EL (cell line): ENCODE data around the gene SPNS2.

Experiments used
- DNase-seq: peaks from one replicate; pipeline ENCODE4 v3.0.0-alpha.2; 2016

Gene SPNS2

DNA sequence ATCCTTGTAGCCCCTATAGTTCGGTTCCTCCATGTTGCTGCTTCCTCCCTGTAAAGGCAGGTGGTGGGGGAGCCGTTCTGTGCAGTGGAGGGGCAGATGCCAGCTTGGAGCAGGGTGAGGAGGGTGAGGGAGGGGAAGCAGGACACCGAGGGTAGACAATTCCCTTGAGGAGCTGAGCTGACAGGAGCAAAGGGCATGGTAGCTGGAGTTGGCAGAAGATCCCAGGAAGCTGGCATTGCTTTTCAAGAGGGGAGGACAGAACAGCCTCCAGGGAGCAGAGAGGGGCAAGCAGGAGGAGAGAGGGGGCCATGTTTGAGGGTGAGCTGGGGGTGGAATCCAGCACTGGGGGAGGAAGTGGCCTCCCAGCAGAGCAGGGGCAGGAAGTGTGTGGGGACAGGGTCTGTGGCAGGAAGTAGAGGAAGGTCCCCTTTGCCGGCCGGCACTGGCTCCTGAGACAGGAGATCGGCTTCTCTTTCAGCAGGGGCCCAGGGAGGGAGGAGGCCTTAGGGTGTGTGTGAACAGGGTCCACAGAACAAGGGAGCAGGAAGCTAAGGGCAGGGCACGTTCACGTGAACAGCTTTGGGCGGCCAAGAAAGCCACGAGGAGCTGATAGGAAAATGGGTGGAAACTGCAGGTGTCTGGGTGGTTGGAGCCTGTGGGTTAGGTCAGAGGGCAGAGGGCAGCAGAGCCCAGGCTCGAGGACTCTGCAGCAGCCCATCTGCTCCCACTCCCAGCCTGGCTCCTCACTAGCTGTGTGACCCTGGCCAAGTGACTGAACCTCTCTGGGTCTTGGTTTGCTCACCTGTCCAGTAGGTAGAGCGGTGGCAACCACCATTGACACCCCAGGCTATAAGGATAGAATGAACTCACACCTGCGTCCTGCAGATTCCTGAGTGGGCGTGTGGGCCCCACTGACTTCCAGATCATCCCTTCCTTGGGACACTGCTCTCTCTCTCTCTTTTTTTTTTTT lies 17.5 kb upstream of the SPNS2 start:
- no peak for DNase-seq

- no peak for DNase-seq
Observed at GRCh38 chr17:4482338-4483011, 16.2 kb upstream of the SPNS2 start.

- peak; percentile 27 for DNase-seq
Observed at GRCh38 chr17:4483012-4483840, 15.5 kb upstream of the SPNS2 start.

DNA sequence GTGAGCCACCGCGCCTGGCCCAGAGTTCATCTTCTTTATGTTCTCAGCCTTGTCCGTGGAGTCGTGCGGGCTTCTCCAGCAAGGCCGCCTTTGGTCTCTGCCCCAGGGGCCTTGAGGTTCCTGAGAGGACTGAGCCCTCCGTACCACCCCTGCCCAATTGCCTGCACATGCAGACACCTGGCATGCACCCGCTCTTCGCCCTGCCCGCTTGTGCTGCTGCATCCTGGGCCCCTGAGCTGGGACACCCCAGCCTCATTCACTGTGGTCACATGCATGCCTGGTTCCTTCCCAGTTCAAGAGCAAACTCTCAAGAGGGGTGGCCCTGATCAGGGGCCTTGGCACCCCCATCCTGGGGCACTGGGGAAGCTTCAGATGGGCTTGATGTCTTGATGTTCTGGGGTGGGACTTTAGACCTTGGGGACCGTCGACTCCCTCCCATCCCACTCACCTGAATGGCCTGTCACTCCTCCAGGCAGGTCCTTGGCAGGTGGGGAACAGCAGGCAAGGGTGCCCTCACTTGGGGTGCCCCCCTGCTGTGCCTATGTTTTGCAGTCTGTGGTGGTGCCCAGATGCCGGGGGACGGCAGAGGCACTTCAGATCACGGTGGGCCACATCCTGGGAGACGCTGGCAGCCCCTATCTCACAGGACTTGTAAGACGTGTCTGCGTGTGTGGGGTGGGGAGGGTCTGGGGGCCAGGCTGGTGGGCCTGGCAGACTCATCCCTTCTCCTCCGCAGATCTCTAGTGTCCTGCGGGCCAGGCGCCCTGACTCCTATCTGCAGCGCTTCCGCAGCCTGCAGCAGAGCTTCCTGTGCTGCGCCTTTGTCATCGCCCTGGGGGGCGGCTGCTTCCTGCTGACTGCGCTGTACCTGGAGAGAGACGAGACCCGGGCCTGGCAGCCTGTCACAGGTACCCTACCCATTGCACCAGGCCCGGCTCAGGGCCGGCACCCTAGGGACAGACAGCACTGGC lies 12.7 kb upstream of the SPNS2 start:
- DNase-seq, result no peak

DNA sequence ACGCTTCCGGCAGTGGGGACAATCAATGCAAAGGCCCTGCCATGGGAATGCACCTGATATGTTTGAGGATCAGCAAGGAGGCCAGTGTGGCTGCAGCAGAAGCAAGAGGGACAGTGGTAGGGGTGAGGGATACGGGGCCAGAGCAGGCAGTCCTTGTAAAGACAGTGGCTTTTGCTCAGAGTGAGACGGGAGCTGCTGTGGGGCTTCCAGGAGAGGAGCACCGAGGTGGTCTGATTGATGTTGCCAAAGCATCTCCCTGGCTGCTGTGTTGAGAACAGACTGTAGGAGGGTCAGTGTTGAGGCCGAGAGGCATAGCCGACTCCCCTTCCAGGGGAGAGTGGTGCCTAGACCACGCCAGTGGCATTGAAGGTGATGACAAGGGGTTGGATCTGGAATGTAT lies 11.4 kb upstream of the SPNS2 start:
- DNase-seq, result no peak

GRCh38 chr17:4487820-4488716 lies 10.6 kb upstream of the SPNS2 start:
- no peak for DNase-seq

DNA sequence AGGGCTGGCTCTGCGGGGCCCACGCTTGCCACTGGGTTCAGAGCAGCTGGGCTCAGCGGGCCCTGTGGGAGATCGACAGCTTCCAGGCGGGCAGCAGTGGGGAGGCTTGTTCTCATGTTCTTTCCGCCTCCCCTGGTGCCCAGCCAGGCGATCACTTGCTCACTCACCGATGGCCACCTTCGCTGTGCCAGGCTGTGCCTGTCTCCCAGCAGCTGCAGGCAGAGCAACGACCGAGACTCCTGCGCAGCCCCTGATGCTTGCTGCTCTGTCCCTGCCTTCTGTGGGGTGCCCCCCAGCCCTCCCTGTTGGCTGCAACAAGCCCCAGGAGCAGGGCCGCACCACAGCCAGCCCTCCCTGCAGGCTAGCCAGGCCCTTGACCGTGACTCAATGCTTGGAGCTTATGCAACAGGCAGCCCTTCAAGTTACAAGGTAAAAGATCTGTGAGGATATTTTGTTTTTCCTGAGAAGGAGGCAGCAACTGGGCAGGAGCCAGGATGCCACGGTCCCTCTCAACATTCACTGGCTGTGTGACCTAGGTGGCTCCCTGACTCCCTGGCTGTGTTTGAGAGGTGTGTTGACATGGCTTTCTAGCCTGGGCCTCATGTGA lies 9.6 kb upstream of the SPNS2 start:
- DNase-seq, result no peak

GRCh38 chr17:4490109-4490591 lies 8.5 kb upstream of the SPNS2 start:
- DNase-seq, result no peak

DNA sequence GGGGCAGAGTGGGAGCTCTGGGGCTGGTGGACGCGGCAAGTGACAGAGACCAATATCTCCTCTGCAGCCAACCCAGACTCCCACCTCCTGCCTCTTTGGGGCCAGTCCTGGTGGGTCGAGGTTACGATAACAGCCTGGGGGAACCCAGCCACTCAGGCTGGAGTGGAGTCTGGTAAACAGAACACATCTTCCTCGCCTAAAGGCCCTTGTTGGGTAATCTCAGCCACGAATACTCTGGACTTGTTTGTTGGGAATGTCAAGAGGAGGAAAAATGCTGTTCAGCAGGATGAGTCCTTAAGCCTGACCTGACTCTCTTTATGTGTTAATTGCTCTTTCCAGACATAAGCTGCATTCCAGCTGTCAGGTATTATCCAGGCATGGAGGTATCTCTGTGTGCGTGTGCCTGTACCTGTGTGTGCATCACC lies 8.0 kb upstream of the SPNS2 start:
- no peak for DNase-seq

GRCh38 chr17:4492721-4493561 lies 5.7 kb upstream of the SPNS2 start:
- peak; percentile 35 for DNase-seq

DNA sequence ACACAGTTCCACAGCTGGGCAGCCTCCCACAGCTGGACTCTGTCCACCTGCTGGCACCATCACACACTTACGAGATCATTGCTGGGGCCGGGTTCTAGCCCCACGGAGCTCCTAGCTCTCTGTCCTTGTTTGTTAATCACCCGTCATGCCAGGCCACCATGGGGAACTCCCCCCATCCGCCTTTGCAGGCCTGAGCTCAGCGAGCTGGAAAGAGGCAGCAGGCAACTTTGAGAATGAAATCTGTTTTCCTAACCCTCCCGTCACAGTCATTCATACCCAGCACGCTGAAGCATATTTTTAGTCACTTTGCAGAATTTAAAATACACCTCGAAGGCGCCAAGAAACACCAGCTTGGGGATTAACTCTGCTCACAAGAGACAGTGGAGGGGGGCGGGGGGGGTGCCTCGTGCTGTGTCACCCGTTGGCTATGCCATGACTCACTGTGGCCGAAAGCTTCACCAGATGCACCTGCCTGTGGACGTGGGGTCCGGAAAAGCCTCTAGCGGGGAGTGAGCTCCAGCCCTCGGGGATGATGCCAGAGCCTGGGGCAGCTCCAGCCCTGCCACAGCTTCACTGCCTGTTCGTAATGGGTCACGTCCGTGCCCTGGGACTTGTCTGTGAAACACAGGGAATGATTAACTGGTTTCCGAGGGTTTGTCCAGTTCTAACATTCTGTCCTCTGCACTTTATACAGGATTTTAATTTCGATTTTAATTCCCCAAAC lies 1.4 kb upstream of the SPNS2 start:
- DNase-seq, result peak; percentile 80

DNA sequence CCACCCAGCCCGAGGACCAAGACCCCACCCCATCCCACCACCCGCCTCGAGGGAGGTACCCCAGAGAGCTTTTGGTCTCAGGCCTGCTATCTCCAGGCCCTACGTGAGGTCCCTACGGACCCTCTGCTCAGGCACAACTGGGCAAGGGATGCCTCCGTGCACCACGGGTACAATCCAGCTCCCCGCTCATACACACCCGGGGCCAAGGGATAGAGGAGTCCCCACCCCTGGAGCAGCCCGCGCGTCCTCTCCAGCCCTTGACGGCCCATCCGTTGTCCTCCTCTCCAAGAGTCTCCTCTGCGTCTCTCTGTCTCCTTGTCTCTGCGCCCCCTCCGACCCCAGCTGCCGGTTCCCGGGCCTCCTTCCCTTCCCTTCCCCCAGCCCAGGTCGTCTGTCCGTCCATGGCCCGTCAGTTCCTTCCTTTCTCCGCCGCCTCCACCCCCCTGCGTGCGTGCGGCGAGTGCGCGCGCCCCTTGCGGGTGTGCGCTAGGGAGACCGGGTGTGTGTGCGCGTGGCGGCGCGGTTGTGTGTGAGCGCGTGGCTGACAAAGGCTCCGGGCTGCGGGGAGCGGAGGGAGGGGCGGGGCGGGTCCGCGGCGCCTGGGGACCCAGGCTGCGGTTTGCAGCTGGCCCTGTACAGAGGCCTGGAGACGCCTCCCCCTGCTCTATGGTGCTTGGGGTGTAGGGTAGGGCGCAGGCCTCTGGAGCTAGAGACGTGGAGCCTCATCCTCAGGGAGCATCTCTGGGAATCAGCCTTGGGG lies 930 bp downstream of the SPNS2 start:
- DNase-seq, result no peak

GRCh38 chr17:4500191-4500571 lies 1.5 kb downstream of the SPNS2 start:
- DNase-seq, result no peak

DNA sequence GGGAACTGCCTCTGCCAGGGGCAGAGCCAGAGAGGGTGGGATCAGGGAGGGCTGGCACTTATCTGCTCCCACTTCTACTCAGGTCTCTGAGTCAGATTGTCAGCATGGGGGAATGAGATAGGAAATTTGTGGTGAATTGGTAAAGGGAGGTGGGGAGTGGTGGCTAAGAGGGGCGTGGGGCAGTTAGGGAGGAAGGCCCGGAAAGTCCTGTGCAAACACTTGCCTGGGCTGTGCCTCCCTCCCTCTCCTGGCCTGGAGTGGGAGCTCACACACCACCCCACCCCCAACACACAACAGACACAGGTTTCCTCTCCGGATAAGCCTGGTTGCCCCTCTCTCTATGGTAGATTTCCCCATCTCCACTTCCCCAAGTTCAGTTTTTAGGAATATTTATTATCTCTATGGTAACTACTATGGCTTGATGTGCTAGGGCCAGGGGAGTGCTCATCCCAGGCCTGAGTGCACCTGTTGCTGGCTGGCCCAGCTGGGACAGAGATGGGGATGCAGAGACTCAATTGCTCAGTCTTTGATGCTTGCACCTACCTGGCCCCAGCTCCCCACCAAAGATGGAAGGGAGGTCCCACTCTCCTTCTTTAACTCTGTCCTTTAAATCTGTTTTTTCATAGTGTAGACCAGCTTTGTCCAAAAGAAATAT lies 2.7 kb downstream of the SPNS2 start:
- no peak for DNase-seq

DNA sequence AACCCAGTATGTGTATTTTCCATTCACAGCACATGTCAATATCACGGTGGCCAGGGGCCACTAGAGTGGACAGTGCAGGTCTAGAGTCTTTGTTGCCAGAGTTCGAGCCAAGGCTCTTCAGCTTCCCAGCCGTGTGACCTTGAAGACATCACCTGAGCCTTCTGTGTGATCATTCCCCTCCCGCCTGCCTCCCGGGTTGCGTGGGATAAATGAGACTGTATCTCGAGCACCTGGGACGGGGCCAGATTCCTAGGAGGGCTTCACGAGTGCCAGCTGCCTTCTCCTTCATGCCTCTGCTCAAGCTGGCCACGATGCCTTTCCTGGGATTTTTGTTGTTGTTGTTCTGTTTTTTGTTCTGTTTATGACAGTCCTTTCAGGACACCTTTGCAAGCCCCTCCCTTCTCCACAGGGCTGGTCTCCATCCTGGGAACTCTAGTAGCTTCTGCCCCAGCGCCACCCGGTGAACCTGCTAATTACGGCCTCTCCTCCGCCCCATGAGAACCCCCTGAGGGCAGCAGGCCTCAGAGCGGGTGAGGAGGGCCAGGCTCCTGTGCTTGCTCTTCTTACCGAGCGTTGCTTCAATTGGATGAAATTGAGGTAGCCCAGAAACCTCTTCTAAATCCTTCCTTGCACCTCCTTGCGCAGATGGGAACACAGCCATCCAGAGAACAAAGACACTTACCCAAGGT lies 3.9 kb downstream of the SPNS2 start:
- no peak for DNase-seq

GRCh38 chr17:4503283-4504025 lies 4.8 kb downstream of the SPNS2 start:
- no peak for DNase-seq
